ENCODE measurements around the gene SMG7. TPM values are rescaled to one million over a fixed set of nuclear protein-coding genes. Genes with fewer than 3 reads are reported as not detected.

SMG7 gene, protein sequence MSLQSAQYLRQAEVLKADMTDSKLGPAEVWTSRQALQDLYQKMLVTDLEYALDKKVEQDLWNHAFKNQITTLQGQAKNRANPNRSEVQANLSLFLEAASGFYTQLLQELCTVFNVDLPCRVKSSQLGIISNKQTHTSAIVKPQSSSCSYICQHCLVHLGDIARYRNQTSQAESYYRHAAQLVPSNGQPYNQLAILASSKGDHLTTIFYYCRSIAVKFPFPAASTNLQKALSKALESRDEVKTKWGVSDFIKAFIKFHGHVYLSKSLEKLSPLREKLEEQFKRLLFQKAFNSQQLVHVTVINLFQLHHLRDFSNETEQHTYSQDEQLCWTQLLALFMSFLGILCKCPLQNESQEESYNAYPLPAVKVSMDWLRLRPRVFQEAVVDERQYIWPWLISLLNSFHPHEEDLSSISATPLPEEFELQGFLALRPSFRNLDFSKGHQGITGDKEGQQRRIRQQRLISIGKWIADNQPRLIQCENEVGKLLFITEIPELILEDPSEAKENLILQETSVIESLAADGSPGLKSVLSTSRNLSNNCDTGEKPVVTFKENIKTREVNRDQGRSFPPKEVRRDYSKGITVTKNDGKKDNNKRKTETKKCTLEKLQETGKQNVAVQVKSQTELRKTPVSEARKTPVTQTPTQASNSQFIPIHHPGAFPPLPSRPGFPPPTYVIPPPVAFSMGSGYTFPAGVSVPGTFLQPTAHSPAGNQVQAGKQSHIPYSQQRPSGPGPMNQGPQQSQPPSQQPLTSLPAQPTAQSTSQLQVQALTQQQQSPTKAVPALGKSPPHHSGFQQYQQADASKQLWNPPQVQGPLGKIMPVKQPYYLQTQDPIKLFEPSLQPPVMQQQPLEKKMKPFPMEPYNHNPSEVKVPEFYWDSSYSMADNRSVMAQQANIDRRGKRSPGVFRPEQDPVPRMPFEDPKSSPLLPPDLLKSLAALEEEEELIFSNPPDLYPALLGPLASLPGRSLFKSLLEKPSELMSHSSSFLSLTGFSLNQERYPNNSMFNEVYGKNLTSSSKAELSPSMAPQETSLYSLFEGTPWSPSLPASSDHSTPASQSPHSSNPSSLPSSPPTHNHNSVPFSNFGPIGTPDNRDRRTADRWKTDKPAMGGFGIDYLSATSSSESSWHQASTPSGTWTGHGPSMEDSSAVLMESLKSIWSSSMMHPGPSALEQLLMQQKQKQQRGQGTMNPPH
- 25.0 and 28.0 TPM in 2 replicates for total RNA-seq

DNA sequence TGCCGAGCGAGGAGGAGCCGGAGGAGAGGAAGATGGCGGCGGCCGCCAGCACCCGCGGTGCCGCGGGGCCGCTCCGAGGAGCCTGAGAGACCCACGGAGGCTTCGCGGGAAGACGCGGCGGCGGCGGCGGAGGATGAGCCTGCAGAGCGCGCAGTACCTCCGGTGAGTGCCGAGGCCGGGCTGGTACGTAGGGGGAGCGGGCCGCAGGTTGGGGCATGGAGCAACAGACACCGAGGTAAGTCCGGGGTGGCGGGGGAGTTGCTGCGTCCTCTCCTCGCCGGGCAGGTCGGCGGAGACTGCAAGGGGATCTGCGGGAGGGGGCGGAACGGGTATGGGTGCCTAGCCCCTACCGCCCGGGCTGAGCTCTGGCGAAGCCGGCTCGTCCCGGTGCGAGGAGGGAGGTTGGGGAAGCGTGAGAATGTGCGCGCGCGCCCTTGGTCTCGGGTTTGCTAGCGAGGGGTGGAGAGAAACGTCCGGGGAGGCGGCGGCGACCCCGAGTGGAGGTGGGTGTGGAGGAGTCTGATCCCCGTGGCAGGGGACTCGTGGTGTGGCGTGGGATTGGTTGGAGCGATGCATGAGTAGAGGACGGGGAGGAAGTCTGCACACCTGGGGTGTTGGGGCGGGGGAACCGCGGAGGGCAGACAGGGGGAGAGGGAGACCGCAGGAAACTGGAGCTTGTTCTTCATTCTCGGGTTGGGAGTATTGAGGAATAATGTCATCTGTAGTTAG lies at the start of gene SMG7:
Gene SMG7, plus strand, starts transcription at position 12 of the 729 bp plus-strand sequence. Its CDS starts 122 bp downstream, at position 134.

DNA sequence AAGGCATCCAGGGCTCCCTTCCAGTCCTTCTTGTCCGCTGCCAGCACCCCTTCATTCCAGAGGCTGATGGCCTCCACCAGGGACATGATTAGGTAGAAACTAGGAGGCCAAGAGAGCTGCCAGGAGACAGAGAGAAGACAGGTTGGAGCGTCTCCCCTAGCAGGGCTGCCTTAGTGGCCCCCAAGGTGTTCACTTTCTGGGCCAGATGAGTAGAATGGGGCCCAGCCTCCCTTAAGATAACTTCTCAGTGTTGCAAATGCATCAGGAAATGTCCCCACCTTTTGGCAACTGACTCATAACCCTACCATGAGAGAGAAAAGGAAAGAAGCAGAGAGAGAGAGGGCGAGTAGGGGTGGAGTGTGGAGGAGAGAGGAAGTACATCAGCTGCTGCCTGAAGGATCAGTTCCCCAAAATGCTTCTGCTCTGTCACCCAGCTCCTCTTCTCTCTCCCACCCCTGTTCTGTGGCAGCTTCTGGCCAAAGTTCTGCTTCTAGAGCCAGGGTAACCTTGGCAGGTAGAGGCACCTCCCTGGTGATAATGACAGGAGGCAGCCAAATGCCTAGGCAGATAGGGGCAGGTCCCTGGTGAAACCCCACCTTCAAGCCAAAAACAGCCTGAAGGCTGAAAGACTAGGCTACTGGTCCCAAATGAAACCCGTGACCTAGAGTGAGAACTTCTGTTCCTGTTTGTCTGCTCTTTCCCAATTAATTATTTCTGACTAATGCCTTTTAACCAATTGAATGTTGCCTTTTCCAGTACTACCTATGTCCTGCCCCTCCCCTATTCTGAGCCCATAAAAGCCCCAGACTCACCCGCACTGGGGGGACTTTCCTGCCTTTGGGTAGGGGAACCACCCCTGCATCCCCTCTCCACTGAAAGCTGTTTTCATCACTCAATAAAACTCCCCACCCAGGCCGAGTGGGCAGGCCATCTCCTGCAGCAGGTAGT lies 118.2 kb downstream of the SMG7 start, which contains the start of gene NCF2:
Gene NCF2, minus strand, starts transcription at position 216 of the 948 bp plus-strand sequence. Its CDS starts 130 bp downstream, at position 86.

Other genes starting within 250 kb of the SMG7 start
- gene NMNAT2, start 54.1 kb upstream of the SMG7 start, total RNA-seq = under 0.01 and 0.83 TPM in 2 replicates
- 0.15 and 0.50 TPM in 2 replicates for gene NCF2, start 118.0 kb downstream of the SMG7 start, total RNA-seq
- gene ARPC5, start 163.3 kb downstream of the SMG7 start, total RNA-seq = 81.7 and 191 TPM in 2 replicates
- not detected in 2 replicates for gene APOBEC4, start 180.8 kb downstream of the SMG7 start, total RNA-seq